Subcutaneous adipose tissue (tissue), 4 donors: ENCODE results near the gene SBF2. TPM values are rescaled to one million over a fixed set of nuclear protein-coding genes. Genes with fewer than 3 reads are reported as not detected.

Experiments
- CTCF ChIP-seq: fragments of 450-650 bp; IDR thresholded peaks from one replicate; pipeline ENCODE4 v1.5.1; 2016; ENCODE audit warnings: low read depth, mild to moderate bottlenecking, control low read depth, antibody characterized with exemption, moderate library complexity
- total RNA-seq, 4 donors: library from RNA; depleted of rRNA; stranded (reverse); fragments of >200 nt; gene quantifications; one replicate each; pipeline ENCODE4 v1.1.0, GENCODE V29; 2016

Gene SBF2
- total RNA-seq, 4 donors from 2014 or later, result 87.2 to 103 (median 97.3) TPM

GRCh38 chr11:9974375-9974774 lies 319.6 kb downstream of the SBF2 start:
- no peak for TF ChIP-seq CTCF

- TF ChIP-seq CTCF, result no peak
These were observed 320.1 kb downstream of the SBF2 start for GRCh38 chr11:9973921-9974320.

GRCh38 chr11:9972989-9973388 lies 321.0 kb downstream of the SBF2 start:
- no peak for TF ChIP-seq CTCF

- no peak for TF ChIP-seq CTCF
These were observed 322.1 kb downstream of the SBF2 start for GRCh38 chr11:9971894-9972293.

- no peak for TF ChIP-seq CTCF
These were observed 325.0 kb downstream of the SBF2 start for GRCh38 chr11:9969068-9969467.

- TF ChIP-seq CTCF, result no peak
These were observed 331.3 kb downstream of the SBF2 start for GRCh38 chr11:9962722-9963121.

- TF ChIP-seq CTCF, result no peak
These were observed 336.9 kb downstream of the SBF2 start for GRCh38 chr11:9957072-9957471.
